Measurements from ENCODE around the gene CTRB1.
"Not testable (repeated sequence)": the region's sequence is repeated elsewhere in the genome, so short reads cannot be mapped to it uniquely, and the experiment has no call there.

CTRB1 gene

GRCh38 chr16:75257886-75258806 is 39.4 kb downstream of the CTRB1 start:
- no peak for DNase-seq

- DNase-seq: no peak
These were observed 40.0 kb downstream of the CTRB1 start for GRCh38 chr16:75258807-75259141.

DNA sequence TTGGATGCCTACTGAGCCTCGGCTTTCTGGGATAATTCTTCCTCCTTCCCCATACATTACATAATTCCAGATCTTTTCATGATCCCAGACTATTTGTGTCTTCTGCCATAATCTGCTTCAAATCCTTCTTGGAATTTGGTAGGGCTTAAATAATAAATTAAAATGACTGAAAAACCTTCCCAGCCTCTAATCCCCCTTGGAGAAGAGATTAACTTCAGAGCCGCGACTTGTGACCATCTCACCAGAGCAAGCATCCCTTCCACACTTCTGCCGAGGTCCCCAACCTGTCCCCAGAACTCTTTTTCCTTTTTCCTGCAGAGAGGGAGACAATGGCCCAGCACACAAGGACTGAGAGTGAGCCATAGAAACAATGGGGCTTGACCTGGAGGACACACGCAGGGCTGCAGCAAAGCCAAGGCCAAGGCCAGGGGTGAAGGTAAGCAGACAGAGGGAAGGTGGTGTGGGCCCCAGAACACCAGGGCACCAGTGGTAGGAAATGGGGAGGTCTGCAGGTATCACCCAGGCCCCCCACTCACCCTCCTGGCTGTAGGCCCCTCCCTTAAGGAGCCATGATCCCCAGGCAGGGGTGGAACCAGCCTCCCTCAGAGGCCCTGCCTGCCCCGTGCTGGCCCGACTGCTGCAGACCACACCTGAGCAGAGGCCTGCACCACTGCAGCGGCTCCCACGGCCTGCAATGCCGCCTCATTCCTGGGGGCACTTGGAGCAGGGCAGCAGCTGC is 42.2 kb downstream of the CTRB1 start:
- DNase-seq: no peak

DNA sequence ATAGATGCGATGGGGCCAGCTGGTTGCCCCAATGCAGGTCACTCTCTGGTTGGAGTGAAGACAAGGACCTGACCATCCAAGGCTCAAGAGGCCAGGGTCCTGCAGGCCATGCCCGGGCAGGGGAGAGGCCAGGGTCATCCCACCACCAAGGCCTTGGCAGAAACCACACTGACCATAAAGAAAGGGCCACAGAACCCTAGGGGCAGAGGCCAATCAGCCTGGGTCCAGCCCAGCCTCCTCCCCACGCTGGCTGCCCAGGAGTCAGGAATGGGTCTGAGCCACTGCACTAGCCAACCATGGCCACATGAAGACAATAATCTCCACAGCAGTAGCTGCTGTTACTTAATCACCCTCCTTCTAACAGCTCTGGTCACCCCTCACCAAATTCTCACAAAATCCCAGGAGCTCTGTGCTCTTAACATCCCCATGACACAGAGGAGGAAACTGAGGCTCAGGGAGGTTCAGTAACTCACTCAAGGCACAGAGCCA is 42.8 kb downstream of the CTRB1 start:
- DNase-seq: no peak

GRCh38 chr16:75262104-75262799 is 43.5 kb downstream of the CTRB1 start:
- no peak for DNase-seq

DNA sequence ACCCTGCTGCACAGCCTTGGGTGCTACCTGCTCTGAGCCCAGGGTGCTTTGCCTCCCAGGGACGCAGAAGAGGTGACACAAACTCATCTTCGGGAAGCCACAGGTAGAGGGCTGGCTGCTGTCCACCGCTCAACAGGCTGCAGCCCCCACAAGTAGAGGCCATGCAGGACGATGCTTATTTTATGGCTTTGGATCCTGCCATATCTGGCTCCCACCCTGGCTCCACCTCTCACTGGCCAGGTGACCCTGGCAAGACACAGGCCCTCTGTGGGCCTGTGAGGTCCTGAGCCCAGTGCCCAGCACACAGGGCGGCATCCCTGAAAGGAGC is 44.0 kb downstream of the CTRB1 start:
- no peak for DNase-seq

- DNase-seq: no peak
These were observed 44.6 kb downstream of the CTRB1 start for GRCh38 chr16:75263291-75263962.

GRCh38 chr16:75263963-75264445 is 45.2 kb downstream of the CTRB1 start:
- no peak for DNase-seq

DNA sequence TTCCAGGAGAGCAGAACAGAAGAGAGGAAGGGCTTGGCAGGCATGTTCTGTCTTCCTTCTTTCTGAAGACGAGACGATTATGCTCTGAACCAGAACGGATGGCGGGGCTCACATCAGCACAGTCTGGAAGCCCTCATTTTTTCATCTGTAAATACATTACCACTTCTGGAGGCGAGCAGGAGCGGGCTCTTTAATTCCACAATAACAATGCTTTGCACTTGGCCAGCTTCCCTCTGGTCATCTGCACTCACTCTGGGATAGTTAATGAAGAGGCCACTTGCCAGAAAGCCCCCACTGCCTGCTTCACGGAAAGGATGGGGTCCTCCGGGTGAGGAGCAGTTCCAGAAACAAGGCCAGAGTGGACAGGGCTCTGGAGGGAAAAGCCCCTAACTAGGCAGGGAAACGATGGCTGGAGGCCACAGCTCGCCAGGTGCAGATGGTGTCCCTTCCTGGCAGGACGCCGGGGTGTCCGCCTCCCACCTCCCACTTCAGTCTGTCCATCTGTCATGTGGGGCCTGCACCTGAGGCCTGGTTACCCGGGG is 45.7 kb downstream of the CTRB1 start:
- DNase-seq: no peak

GRCh38 chr16:75264999-75265910 is 46.5 kb downstream of the CTRB1 start:
- DNase-seq: peak; percentile 34

- peak; percentile 71 for DNase-seq
These were observed 47.3 kb downstream of the CTRB1 start for GRCh38 chr16:75265911-75266701.

GRCh38 chr16:75266738-75267630 is 48.2 kb downstream of the CTRB1 start:
- DNase-seq: no peak

DNA sequence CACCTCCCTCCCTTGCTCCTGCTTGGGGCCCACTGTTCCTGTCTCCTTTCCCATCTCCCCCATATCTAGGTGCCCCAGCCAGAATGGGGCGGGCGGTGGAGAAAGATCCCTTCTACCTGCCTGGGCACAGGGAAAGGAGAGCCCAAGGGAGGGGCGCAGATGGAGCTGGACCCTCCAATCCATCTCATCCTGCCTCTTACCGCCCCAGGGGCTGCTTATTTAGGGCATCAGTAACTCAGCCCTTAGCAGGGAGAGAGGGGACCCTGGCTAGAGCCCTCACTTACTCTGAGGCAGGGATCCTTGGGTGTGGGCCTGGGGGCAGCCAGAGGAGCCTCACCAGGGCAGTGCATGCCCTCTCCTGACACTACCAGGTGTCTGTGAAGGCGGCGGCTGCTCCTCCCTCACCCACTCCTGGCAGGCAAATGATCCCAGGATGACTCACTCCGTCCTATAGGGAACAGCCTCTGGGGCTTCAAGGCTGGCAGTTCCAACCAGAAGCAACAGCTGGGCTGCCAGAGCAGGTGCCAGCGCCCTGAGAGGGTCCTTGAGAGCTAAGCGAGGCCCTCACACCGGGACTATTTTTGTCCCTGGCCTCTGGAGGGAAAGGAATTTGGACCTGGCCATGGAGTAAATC is 49.0 kb downstream of the CTRB1 start:
- peak; percentile 36 for DNase-seq

DNA sequence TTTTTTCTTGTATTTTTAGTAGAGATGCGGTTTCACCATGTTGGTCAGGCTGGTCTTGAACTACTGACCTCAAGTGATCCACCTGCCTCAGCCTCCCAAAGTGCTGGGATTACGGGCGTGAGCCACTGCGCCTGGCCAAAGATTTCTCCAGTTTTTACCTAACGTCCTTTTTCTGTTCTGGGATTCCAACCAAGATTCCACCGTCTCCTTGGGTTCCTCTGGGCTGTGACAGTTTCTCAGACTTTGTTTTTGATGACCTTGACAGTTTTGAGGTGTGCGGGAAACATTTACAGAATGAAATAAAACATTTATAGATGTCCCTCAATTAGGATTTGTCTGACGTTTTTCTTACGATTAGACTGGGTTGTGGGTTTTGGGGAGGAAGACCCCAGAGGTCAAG is 50.6 kb downstream of the CTRB1 start:
- not testable (repeated sequence) for DNase-seq

DNA sequence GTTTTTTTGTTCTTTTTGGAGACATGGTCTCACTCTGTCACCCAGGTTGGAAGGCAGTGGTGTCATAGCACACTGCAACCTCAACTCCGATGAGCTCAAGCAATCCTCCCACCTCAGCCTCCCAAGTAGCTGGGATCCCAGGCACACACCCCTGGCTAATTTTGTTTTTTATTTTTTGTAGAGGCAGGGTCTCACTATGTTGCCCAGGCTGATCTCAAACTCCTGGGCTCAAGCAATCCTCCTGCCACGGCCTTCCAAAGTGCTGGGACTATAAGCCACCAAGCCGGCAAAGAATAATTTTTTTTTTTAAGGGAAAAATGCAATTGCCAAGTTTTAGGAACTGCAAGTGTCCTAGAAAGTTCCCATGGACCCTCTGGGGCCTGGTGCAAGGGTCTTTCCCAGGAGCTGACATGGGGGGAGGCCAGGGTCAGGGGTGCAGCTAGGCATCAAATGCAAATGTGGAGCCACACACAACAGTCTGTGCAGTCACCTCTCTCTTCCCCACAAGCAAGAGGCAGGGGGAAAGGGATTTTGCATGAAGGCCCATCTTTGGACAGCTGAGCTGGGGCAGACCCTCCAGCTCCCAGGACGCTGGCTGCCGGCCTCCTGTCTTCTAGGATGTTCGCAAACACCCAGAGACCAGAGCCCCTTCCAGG is 52.8 kb downstream of the CTRB1 start:
- no peak for DNase-seq

- DNase-seq: no peak
These were observed 53.3 kb downstream of the CTRB1 start for GRCh38 chr16:75272097-75272551.

- DNase-seq: not testable (repeated sequence)
These were observed 53.8 kb downstream of the CTRB1 start for GRCh38 chr16:75272629-75273028.

Data from fibroblast of skin of right biceps (primary cell).